Sigmoid colon (tissue), 7 donors: ENCODE results near the gene UBL4B. TPM values are rescaled to one million over a fixed set of nuclear protein-coding genes. Genes with fewer than 3 reads are reported as not detected.

Experiments
- DNase-seq: peaks from one replicate; pipeline ENCODE4 v3.0.0-alpha.2; 2019
- H3K27ac ChIP-seq, 4 donors: fragments of 200-600 bp; sonication (generic); one replicate each; pipeline ENCODE4 v1.5.1; 2016 to 2019; ENCODE audit warnings: mild to moderate bottlenecking in 1 of 4
- H3K27me3 ChIP-seq, 3 donors: fragments of 200-600 bp; sonication (generic); one replicate each; pipeline ENCODE4 v1.5.1; 2019; ENCODE audit warnings: mild to moderate bottlenecking in 1 of 3
- H3K36me3 ChIP-seq, 4 donors: fragments of 200-600 bp; sonication (generic); one replicate each; pipeline ENCODE4 v1.5.1; 2016 to 2019
- H3K4me1 ChIP-seq, 4 donors: fragments of 200-600 bp; sonication (generic); one replicate each; pipeline ENCODE4 v1.5.1; 2017 to 2019
- H3K4me3 ChIP-seq, 4 donors: fragments of 200-600 bp; sonication (generic); one replicate each; pipeline ENCODE4 v1.5.1; 2017 to 2019; ENCODE audit warnings: mild to moderate bottlenecking in 2 of 4, moderate library complexity in 1 of 4
- H3K9me3 ChIP-seq, 4 donors: fragments of 200-600 bp in 3 of 4; sonication (generic) in 3 of 4; one replicate each; pipeline versions ENCODE4 v1.5.1 to v1.6.1; 2013 to 2019
- EP300 ChIP-seq, 4 donors: sonication (generic); formaldehyde crosslinking; IDR thresholded peaks; one replicate each; pipeline ENCODE4 v1.6.1; 2017; ENCODE audit warnings: antibody characterized with exemption in 4 of 4
- POLR2A ChIP-seq, 2 donors: fragments of 450-650 bp; IDR thresholded peaks; one replicate each; pipeline ENCODE4 v1.6.1; 2016; ENCODE audit warnings: antibody characterized with exemption in 2 of 2, mild to moderate bottlenecking in 2 of 2, moderate library complexity in 2 of 2
- POLR2AphosphoS5 ChIP-seq, 4 donors: sonication (generic); formaldehyde crosslinking; IDR thresholded peaks; one replicate each; pipeline ENCODE4 v1.6.1; 2017; ENCODE audit warnings: antibody characterized with exemption in 4 of 4
- WGBS, 2 donors: extraction: QIAGEN DNeasy Blood & Tissue Kit; methylation state at CpG; one replicate each; pipeline ENCODE4 v1.1.7; 2013; 5-methylcytosine and 5-hydroxymethylcytosine counted together
- intact Hi-C: fragments of 100-400 bp; cut with DNase I; formaldehyde crosslinking; loops from one replicate; pipeline ENCODE4 v1.15.1; 2023
- polyA plus RNA-seq, 3 donors: library from polyadenylated mRNA; stranded (reverse); fragments of 200-250 nt; gene quantifications; one replicate each; pipeline ENCODE4 v1.2.3, GENCODE V29; 2013
- total RNA-seq, 4 donors: library from RNA; depleted of rRNA; stranded (reverse); fragments of >200 nt; gene quantifications; one replicate each; pipeline ENCODE4 v1.1.0, GENCODE V29; 2016
- TF ChIP-seq, protein P1 (sequence below), 4 experiments: fragments of 450-650 bp in 3 of 4; fragments of 200-600 bp in 1 of 4; IDR thresholded peaks; one replicate each; pipeline ENCODE4 v1.5.1; 2016 to 2019; ENCODE audit warnings: antibody characterized with exemption in 4 of 4, mild to moderate bottlenecking in 3 of 4, moderate library complexity in 2 of 4
- donor health status: healthy with polysubstance abuse.
- donor health status: Bipolar disorder and iron deficiency.
- donor health status: healthy.

The UBL4B gene
- total and polyA plus RNA-seq, 7 donors, result 0.06 to 0.33 TPM; not detected in 5

DNA sequence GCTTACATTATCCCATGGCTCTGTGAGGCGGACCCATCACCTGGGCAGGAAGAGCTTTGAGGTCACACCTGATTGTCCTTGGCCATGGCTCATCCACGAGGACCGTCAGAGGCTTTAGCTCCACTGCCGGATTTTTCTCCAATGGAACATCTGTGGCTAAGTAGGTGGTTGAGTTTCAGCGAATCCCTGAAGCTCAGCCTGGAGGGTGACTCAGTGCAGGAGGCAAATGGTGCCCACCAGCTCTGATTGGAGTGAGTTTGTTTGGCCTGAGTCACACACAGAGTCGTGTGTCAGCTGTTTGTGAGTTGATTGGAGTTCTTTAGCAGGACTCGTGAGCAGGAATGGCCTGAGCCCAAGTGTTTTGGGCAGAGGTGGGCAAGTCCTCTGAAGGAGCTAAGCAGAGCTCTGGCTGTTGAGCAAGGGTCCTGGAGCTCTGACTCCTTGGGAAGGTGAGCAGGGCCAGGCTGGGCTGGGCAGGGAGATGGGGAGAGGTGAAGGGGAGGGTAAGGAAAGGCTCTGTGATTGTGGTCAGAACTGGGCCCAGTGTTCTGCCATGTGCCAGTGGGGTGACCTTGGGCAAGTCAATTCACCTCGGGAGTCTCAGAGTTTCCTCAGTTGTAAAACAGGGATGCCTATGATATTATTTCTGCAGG, 40.0 kb downstream of the UBL4B start:
- Histone ChIP-seq H3K4me1 (peaks cover 0 to 15% (median 13%) of the 10 kb centered on the region in 4 donors), H3K9me3 (no peaks in the 10 kb centered on the region), H3K4me3 (no peak overlapping the region), H3K27ac (no peak overlapping the region), H3K27me3 (peaks cover 14 to 69% (median 37%) of the 10 kb centered on the region in 3 donors), H3K36me3 (no peaks in the 10 kb centered on the region)
- TF ChIP-seq POLR2AphosphoS5 (IDR thresholded peaks at IDR 0.05) (no peak), EP300 (IDR thresholded peaks at IDR 0.05) (no peak), POLR2A (IDR thresholded peaks at IDR 0.05) (no peak)
- TF ChIP-seq, protein P1, sequence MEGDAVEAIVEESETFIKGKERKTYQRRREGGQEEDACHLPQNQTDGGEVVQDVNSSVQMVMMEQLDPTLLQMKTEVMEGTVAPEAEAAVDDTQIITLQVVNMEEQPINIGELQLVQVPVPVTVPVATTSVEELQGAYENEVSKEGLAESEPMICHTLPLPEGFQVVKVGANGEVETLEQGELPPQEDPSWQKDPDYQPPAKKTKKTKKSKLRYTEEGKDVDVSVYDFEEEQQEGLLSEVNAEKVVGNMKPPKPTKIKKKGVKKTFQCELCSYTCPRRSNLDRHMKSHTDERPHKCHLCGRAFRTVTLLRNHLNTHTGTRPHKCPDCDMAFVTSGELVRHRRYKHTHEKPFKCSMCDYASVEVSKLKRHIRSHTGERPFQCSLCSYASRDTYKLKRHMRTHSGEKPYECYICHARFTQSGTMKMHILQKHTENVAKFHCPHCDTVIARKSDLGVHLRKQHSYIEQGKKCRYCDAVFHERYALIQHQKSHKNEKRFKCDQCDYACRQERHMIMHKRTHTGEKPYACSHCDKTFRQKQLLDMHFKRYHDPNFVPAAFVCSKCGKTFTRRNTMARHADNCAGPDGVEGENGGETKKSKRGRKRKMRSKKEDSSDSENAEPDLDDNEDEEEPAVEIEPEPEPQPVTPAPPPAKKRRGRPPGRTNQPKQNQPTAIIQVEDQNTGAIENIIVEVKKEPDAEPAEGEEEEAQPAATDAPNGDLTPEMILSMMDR (IDR thresholded peaks at IDR 0.05), result no peak
- DNase-seq, result no peak
- intact Hi-C loops, result no loop called here
- 51 to 64% methylated on average over 8 of the region's 8 CpGs for WGBS, 2 donors

DNA sequence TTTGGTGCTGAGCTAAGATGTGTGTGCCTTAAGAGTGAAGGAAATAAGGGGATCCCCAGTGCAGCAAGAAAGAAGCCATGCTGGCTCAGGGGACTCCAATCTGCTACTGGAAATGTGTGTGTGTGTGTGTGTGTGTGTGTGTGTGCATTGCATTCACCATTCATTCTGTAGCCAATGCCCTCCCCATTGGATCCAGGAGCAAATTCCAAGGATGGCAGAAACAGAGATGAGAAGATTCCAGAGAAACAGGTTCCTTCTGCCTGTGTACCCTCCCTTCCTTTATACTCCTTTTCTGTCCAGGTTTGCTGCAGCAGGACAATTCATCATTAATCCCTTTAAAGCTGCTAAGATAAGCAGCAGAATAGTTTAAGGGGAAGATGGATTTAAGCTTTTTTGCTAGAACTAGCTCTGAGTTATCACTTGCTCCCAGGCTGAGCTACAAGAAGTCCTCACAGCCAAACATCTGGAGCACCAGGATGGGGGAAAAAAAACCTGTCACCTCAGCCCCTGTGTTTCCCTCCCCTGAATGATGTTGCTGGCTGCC, 41.2 kb downstream of the UBL4B start:
- peaks cover 14 to 60% (median 37%) of the 10 kb centered on the region in 3 donors for H3K27me3 ChIP-seq
- intact Hi-C loops, result no loop called here

GRCh38 chr1:110155878-110156522, 43.8 kb downstream of the UBL4B start:
- no peaks in the 10 kb centered on the region for H3K36me3 ChIP-seq
- H3K9me3 ChIP-seq, result no peaks in the 10 kb centered on the region
- 17 to 18% methylated on average over 7 of the region's 7 CpGs for WGBS, 2 donors
- H3K27me3 ChIP-seq, result peaks cover 4 to 35% (median 18%) of the 10 kb centered on the region in 3 donors
- TF ChIP-seq POLR2AphosphoS5 (IDR thresholded peaks at IDR 0.05), result no peak
- TF ChIP-seq, protein P1 (IDR thresholded peaks at IDR 0.05), result no peak
- TF ChIP-seq POLR2A (IDR thresholded peaks at IDR 0.05), result no peak
- no peak for TF ChIP-seq EP300 (IDR thresholded peaks at IDR 0.05)
- H3K4me3 ChIP-seq, result no peak overlapping the region
- intact Hi-C loops, result no loop called here
- no peak for DNase-seq
- no peak overlapping the region for H3K27ac ChIP-seq
- H3K4me1 ChIP-seq, result peaks cover 0 to 5% (median 4%) of the 10 kb centered on the region in 4 donors

More for the DNA sequence above, 41.2 kb downstream of the UBL4B start:
- H3K27ac ChIP-seq, result no peak overlapping the region
- peaks cover 0 to 15% (median 13%) of the 10 kb centered on the region in 4 donors for H3K4me1 ChIP-seq
- DNase-seq, result no peak
- no peaks in the 10 kb centered on the region for H3K9me3 ChIP-seq
- H3K4me3 ChIP-seq, result no peak overlapping the region
- TF ChIP-seq POLR2A (IDR thresholded peaks at IDR 0.05) (no peak), EP300 (IDR thresholded peaks at IDR 0.05) (no peak), POLR2AphosphoS5 (IDR thresholded peaks at IDR 0.05) (no peak)
- TF ChIP-seq, protein P1 (IDR thresholded peaks at IDR 0.05), result no peak
- H3K36me3 ChIP-seq, result no peaks in the 10 kb centered on the region

- H3K27me3 ChIP-seq, result peaks cover 0 to 13% (median 0%) of the 10 kb centered on the region in 3 donors
- no peak overlapping the region for H3K27ac ChIP-seq
- no peaks in the 10 kb centered on the region for H3K36me3 ChIP-seq
- H3K9me3 ChIP-seq, result peaks cover 0 to 3% (median 0%) of the 10 kb centered on the region in 4 donors
- no peak overlapping the region for H3K4me3 ChIP-seq
- TF ChIP-seq POLR2A (IDR thresholded peaks at IDR 0.05), result no peak
- TF ChIP-seq POLR2AphosphoS5 (IDR thresholded peaks at IDR 0.05), result no peak
- no peak for TF ChIP-seq EP300 (IDR thresholded peaks at IDR 0.05)
- TF ChIP-seq, protein P1 (IDR thresholded peaks at IDR 0.05), result no peak
- H3K4me1 ChIP-seq, result no peaks in the 10 kb centered on the region
- no peak for DNase-seq
- 73 to 83% methylated on average over 5 of the region's 5 CpGs for WGBS, 2 donors
- intact Hi-C loops, result no loop called here
Observed at GRCh38 chr1:110158261-110158660, 46.0 kb downstream of the UBL4B start.
